GM12878 (cell line): ENCODE data around the gene REM2. TPM values are rescaled to one million over a fixed set of nuclear protein-coding genes. Genes with fewer than 3 reads are reported as not detected.

Source experiments
- ATAC-seq: fragments of 200-7000 bp; cut with Tn5 transposase; 3 replicates; pipeline ENCODE4 v1.9.1; 2020; ENCODE audit warnings: mild to moderate bottlenecking, moderate library complexity
- BruUV-seq: library from RNA; stranded (reverse); fragments of 400-500 nt; replicated peaks from 2 replicates; lab custom pipeline; 2021; lab: Mats Ljungman, UMichigan
- CTCF ChIA-PET: fragments of 300-600 bp; sonication (Branson Sonifier 250); formaldehyde crosslinking; extraction: SDS; loops from one replicate; lab custom pipeline; 2021; ENCODE audit warnings: inconsistent platforms; lab: Yijun Ruan, JAX
- POLR2A ChIA-PET: fragments of 350-600 bp; formaldehyde crosslinking; extraction: SDS; loops from one replicate; lab custom pipeline; 2021; ENCODE audit warnings: inconsistent platforms; lab: Charles Lee
- RAD21 ChIA-PET: fragments of 300-600 bp; sonication (Branson Sonifier 250); formaldehyde crosslinking; loops from one replicate; lab custom pipeline; 2023; ENCODE audit warnings: antibody characterized with exemption; ENCODE audit not compliant: unreplicated experiment; lab: Charles Lee
- SMC1A ChIA-PET: fragments of 300-600 bp; sonication (Branson Sonifier 250); formaldehyde crosslinking; loops from one replicate; lab custom pipeline; 2023; ENCODE audit not compliant: unreplicated experiment, uncharacterized antibody; lab: Charles Lee
- DNase-seq: peaks from one replicate; pipeline ENCODE4 v3.0.0-alpha.2; 2011; ENCODE audit warnings: low read depth, low spot score
- FAIRE-seq: peaks from 3 replicates; lab custom pipeline; 2011; peaks lifted over from hg19 to GRCh38; lab: Jason Lieb, UNC
- H2AFZ ChIP-seq: 2 replicates; pipeline ENCODE4 v1.6.0; 2011; ENCODE audit warnings: low read depth, low read length, control low read depth; ENCODE audit not compliant: control insufficient read depth
- H3K27ac ChIP-seq: 2 replicates; pipeline ENCODE4 v1.5.1; 2011; ENCODE audit warnings: control low read depth; ENCODE audit not compliant: control insufficient read depth, insufficient read depth
- H3K27me3 ChIP-seq, 2 experiments: replicated peaks in 1 of 2; 2 replicates each; pipeline versions ENCODE4 v1.6.0 to v1.6.1; 2011; ENCODE audit warnings: low read length in 1 of 2; ENCODE audit not compliant: control insufficient read depth in 2 of 2, insufficient read depth in 2 of 2
- H3K36me3 ChIP-seq, 2 experiments: 2 replicates each; pipeline ENCODE4 v1.5.1; 2011; ENCODE audit warnings: low read length in 1 of 2; ENCODE audit not compliant: control insufficient read depth in 2 of 2, insufficient read depth in 2 of 2
- H3K4me1 ChIP-seq: 2 replicates; pipeline ENCODE4 v1.6.1; 2011; ENCODE audit warnings: mild to moderate bottlenecking, low read length, moderate library complexity, mixed read lengths; ENCODE audit not compliant: control insufficient read depth, insufficient read depth
- H3K4me2 ChIP-seq: 2 replicates; pipeline ENCODE4 v1.6.0; 2011; ENCODE audit warnings: control low read depth; ENCODE audit not compliant: control insufficient read depth, insufficient read depth
- H3K4me3 ChIP-seq: fragments of 200-600 bp; sonication (generic); 2 replicates; pipeline ENCODE4 v1.5.1; 2016
- H3K79me2 ChIP-seq: 2 replicates; pipeline ENCODE4 v1.6.0; 2011; ENCODE audit warnings: low read length; ENCODE audit not compliant: control insufficient read depth, insufficient read depth
- H3K9ac ChIP-seq: 2 replicates; pipeline ENCODE4 v1.8.0; 2011; ENCODE audit warnings: low read length, control low read depth, mixed read lengths; ENCODE audit not compliant: control insufficient read depth, insufficient read depth
- H3K9me3 ChIP-seq: replicated peaks from 3 replicates; pipeline ENCODE4 v1.5.1; 2011; ENCODE audit warnings: mild to moderate bottlenecking, low read length; ENCODE audit not compliant: control insufficient read depth, insufficient read depth
- H4K20me1 ChIP-seq: 2 replicates; pipeline ENCODE4 v1.6.0; 2011; ENCODE audit not compliant: control insufficient read depth, insufficient read depth
- CTCF ChIP-seq, 3 experiments: IDR thresholded peaks in 2 of 3; conservative IDR thresholded peaks in 1 of 3; 2 replicates each; pipeline ENCODE4 v1.5.1; 2011; ENCODE audit warnings: low read depth in 3 of 3, low read length in 3 of 3, mild to moderate bottlenecking in 3 of 3, control low read depth in 2 of 3, moderate library complexity in 2 of 3, inconsistent platforms in 1 of 3, mixed read lengths in 1 of 3; ENCODE audit not compliant: control insufficient read depth in 2 of 3, insufficient read depth in 1 of 3; ENCODE audit errors: extremely low read depth in 1 of 3
- IKZF1 ChIP-seq: fragments of 450-650 bp; conservative IDR thresholded peaks from 2 replicates; pipeline ENCODE4 v1.6.1; 2017; ENCODE audit warnings: antibody characterized with exemption, mild to moderate bottlenecking
- SPI1 ChIP-seq: IDR thresholded peaks from 2 replicates; pipeline ENCODE4 v1.6.1; 2011; ENCODE audit warnings: low read depth, mild to moderate bottlenecking, low read length, moderate library complexity, borderline replicate concordance; ENCODE audit not compliant: insufficient read depth
- TCF3 ChIP-seq: IDR thresholded peaks from 2 replicates; pipeline ENCODE4 v1.6.1; 2012; ENCODE audit warnings: low read depth, mild to moderate bottlenecking, low read length, borderline replicate concordance; ENCODE audit not compliant: insufficient read depth
- WGBS: methylation state at CpG from one replicate; pipeline ENCODE4 v1.1.6; 2016; ENCODE audit warnings: low lambda C conversion rate; ENCODE audit not compliant: insufficient replicate concordance, insufficient coverage; ENCODE audit errors: missing lambda C conversion rate; 5-methylcytosine and 5-hydroxymethylcytosine counted together
- in situ Hi-C: fragments of 300-500 bp; cut with MboI; formaldehyde crosslinking; loops from 9 replicates; pipeline ENCODE4 v1.14.3; 2018; ENCODE audit warnings: mixed read lengths
- intact Hi-C: fragments of 100-400 bp; cut with micrococcal nuclease; formaldehyde crosslinking; loops from one replicate; pipeline ENCODE4 v1.14.2; 2022; ENCODE audit not compliant: unreplicated experiment
- polyA plus RNA-seq, 11 experiments: library from polyadenylated mRNA; depleted of rRNA in 4 of 11; unstranded in 6 of 11; stranded (reverse) in 5 of 11; fragments of >200 nt; fragmentation: Nextera tagmentation in 4 of 11; fragmentation: Illumina TruSeq in 1 of 11; extraction: Ambion mirVana in 4 of 11; extraction: Trizol in 1 of 11; gene quantifications; 1 replicate in 1 of 11; 2 replicates in 10 of 11; pipeline versions ENCODE4 v1.2.1 to v1.2.3, GENCODE V29; 2011 to 2016; ENCODE audit warnings: inconsistent platforms in 2 of 11, missing spikeins in 2 of 11, low read depth in 1 of 11
- total RNA-seq, 4 experiments: library from RNA; depleted of rRNA in 3 of 4; stranded (reverse); fragments of >200 nt in 3 of 4; fragmentation: Illumina TruSeq in 1 of 4; extraction: Trizol in 1 of 4; gene quantifications; 2 replicates each; pipeline versions ENCODE4 v1.2.1 to v1.2.3, GENCODE V29; 2013 to 2021

REM2 gene
- total and polyA plus RNA-seq, 10 of the 15 experiments (the other 5 are each of a cell fraction or from before 2014, with no cell fraction given), result 0.27 to 1.5 (median 0.83) TPM

GRCh38 chr14:22847661-22848341 lies 35.2 kb upstream of the REM2 start:
- no peak for FAIRE-seq
- in situ Hi-C loops, result loop anchor here (5.0 to 10.0 kb wide), 2 partner anchors 70 to 533 kb away; no protein-coding TSS in a partner anchor
- intact Hi-C loops, result no loop called here

More at GRCh38 chr14:22847661-22848341, 35.2 kb upstream of the REM2 start:
- Histone ChIP-seq H3K36me3 (no peaks in the 10 kb centered on the region), H3K4me3 (no peak overlapping the region), H2AFZ (peak overlapping the region; percentile 6; the same call in 1 of the 2 replicates), H3K27me3 (no peaks in the 10 kb centered on the region), H3K79me2 (no peaks in the 10 kb centered on the region), H3K27ac (no peak overlapping the region), H3K9me3 (no peaks in the 10 kb centered on the region), H3K4me2 (no peak overlapping the region), H3K4me1 (peaks cover 10% of the 10 kb centered on the region), H4K20me1 (no peaks in the 10 kb centered on the region), H3K9ac (no peak overlapping the region)
- ATAC-seq (peak; percentile 44), DNase-seq (no peak)
- SMC1A ChIA-PET, result interaction anchor here (1.2 kb wide), 1 partner anchor 25 kb away, joined by 6 read pairs; no protein-coding TSS in a partner anchor
- 73% methylated on average over 14 of the region's 14 CpGs for WGBS
- CTCF ChIA-PET, result interaction anchor here (1.2 to 10.0 kb wide), 4 partner anchors 24 to 278 kb away, joined by 3 to 324 read pairs (median 6); partner anchors contain the start of gene SLC7A7
- POLR2A ChIA-PET, result interaction anchor here (0.6 kb wide), 1 partner anchor 260 kb away, joined by 5 read pairs; no protein-coding TSS in a partner anchor
- RAD21 ChIA-PET, result interaction anchor here (0.5 to 9.4 kb wide), 4 partner anchors 10 to 285 kb away, joined by 3 to 130 read pairs (median 6); no protein-coding TSS in a partner anchor
- BruUV-seq, result no TSS peak
- TF ChIP-seq CTCF (IDR thresholded peaks at IDR 0.05 in 2 of 3, conservative IDR thresholded peaks at IDR 0.05 in 1 of 3; ENCODE audit: control insufficient read depth in 2 of 3, extremely low read depth in 1 of 3, insufficient read depth in 1 of 3, low read depth in 3 of 3, low read length in 3 of 3), result 0 out of 6 replicates have a peak, but pooled peaks of 1 of the 3 experiments have one; percentile 9
- TF ChIP-seq TCF3, result no peak
- TF ChIP-seq SPI1, result 0 out of 2 replicates have a peak, but pooled peaks have one; percentile 20
- TF ChIP-seq IKZF1, result peak; percentile 22; the same call in 1 of the 2 replicates
